Uterus (tissue), 2 donors: ENCODE data around the gene USH1G.

Experiments used
- POLR2A ChIP-seq, 2 donors: fragments of 450-650 bp; IDR thresholded peaks; one replicate each; pipeline ENCODE4 v1.6.1; 2016; ENCODE audit warnings: antibody characterized with exemption in 2 of 2, mild to moderate bottlenecking in 1 of 2, moderate library complexity in 1 of 2
- TF ChIP-seq, protein P1 (sequence below), 4 experiments: fragments of 200-600 bp in 2 of 4; fragments of 450-650 bp in 2 of 4; sonication (generic) in 2 of 4; IDR thresholded peaks; one replicate each; pipeline ENCODE4 v1.5.1; 2016 to 2019; ENCODE audit warnings: antibody characterized with exemption in 4 of 4, mild to moderate bottlenecking in 2 of 4, moderate library complexity in 1 of 4

GRCh38 chr17:74882517-74883240, 40.4 kb downstream of the USH1G start:
- TF ChIP-seq, protein P1, sequence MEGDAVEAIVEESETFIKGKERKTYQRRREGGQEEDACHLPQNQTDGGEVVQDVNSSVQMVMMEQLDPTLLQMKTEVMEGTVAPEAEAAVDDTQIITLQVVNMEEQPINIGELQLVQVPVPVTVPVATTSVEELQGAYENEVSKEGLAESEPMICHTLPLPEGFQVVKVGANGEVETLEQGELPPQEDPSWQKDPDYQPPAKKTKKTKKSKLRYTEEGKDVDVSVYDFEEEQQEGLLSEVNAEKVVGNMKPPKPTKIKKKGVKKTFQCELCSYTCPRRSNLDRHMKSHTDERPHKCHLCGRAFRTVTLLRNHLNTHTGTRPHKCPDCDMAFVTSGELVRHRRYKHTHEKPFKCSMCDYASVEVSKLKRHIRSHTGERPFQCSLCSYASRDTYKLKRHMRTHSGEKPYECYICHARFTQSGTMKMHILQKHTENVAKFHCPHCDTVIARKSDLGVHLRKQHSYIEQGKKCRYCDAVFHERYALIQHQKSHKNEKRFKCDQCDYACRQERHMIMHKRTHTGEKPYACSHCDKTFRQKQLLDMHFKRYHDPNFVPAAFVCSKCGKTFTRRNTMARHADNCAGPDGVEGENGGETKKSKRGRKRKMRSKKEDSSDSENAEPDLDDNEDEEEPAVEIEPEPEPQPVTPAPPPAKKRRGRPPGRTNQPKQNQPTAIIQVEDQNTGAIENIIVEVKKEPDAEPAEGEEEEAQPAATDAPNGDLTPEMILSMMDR (IDR thresholded peaks at IDR 0.05) = no peak
- TF ChIP-seq POLR2A (IDR thresholded peaks at IDR 0.05) = no peak
